AG04450 (cell line): Measurements from ENCODE around the gene SPATA12. TPM values are rescaled to one million over a fixed set of nuclear protein-coding genes. Genes with fewer than 3 reads are reported as not detected.

ENCODE experiments used
- CTCF ChIA-PET: fragments of 300-600, 350-600 bp; formaldehyde crosslinking; extraction: SDS; loops from one replicate; lab custom pipeline; 2022; ENCODE audit warnings: antibody characterized with exemption, inconsistent platforms; lab: Charles Lee
- POLR2A ChIA-PET: fragments of 350-600 bp; formaldehyde crosslinking; extraction: SDS; loops from one replicate; lab custom pipeline; 2021; ENCODE audit warnings: antibody characterized with exemption, inconsistent platforms; lab: Yijun Ruan, JAX
- DNase-seq: peaks from one replicate; pipeline ENCODE4 v3.0.0-alpha.2; 2011; ENCODE audit warnings: low read depth, low spot score
- H3K27ac ChIP-seq: one replicate; pipeline ENCODE4 v1.5.1; 2012; ENCODE audit warnings: low read depth, low read length, control low read depth
- H3K27me3 ChIP-seq: one replicate; pipeline ENCODE4 v1.6.0; 2012; ENCODE audit warnings: low read length; ENCODE audit not compliant: control insufficient read depth, insufficient read depth
- H3K4me3 ChIP-seq: 2 replicates; pipeline ENCODE4 v1.5.1; 2011; ENCODE audit warnings: mild to moderate bottlenecking, low read depth, low read length, control low read depth
- H3K9me3 ChIP-seq: 2 replicates; pipeline ENCODE4 v1.5.1; 2012; ENCODE audit warnings: low read length; ENCODE audit not compliant: control insufficient read depth, insufficient read depth
- CTCF ChIP-seq: IDR thresholded peaks from 2 replicates; pipeline ENCODE4 v1.5.1; 2011; ENCODE audit warnings: low read depth, low read length, control low read depth, inconsistent platforms
- polyA plus RNA-seq: library from polyadenylated mRNA; depleted of rRNA; stranded (reverse); fragments of >200 nt; gene quantifications from 2 replicates; pipeline ENCODE4 v1.2.3, GENCODE V29; 2011

The SPATA12 gene
- polyA plus RNA-seq, 1 experiment, result not detected

GRCh38 chr3:57108684-57109083, 48.2 kb downstream of the SPATA12 start:
- ChIA-PET POLR2A (no interaction called here), CTCF (no interaction called here)
- no peak for TF ChIP-seq CTCF
- Histone ChIP-seq H3K27me3 (peaks cover 3% of the 10 kb centered on the region), H3K27ac (no peak overlapping the region), H3K9me3 (no peaks in the 10 kb centered on the region), H3K4me3 (no peak overlapping the region)
- no peak for DNase-seq

GRCh38 chr3:57109437-57110199, 49.2 kb downstream of the SPATA12 start:
- POLR2A ChIA-PET, result no interaction called here
- no peak for DNase-seq
- CTCF ChIA-PET, result interaction anchor here (0.6 to 1.0 kb wide), 2 partner anchors 87 to 112 kb away, joined by 3 to 6 read pairs; no protein-coding TSS in a partner anchor
- H3K27ac ChIP-seq, result no peak overlapping the region
- no peak for TF ChIP-seq CTCF
- no peaks in the 10 kb centered on the region for H3K9me3 ChIP-seq
- peaks cover 3% of the 10 kb centered on the region for H3K27me3 ChIP-seq
- no peak overlapping the region for H3K4me3 ChIP-seq

DNA sequence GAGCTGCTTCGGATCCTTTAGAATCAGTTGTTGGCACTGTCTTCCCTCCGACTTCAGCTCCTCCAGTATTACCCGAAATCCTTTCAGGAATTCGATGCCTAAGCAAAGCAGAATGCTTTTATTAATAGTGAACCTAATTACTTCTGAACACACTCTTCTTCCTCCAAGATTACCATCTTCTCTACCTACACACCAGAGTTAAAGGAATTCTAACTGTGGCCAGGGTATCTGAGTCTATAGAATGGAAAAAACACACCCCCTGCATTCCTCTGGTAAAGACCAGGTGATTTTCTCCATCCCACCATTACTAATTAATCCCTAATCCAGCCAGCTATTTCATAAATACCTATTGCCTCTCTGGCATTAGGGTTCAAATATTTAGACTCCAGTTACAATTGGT, 49.8 kb downstream of the SPATA12 start:
- TF ChIP-seq CTCF, result no peak
- no peak for DNase-seq

DNA sequence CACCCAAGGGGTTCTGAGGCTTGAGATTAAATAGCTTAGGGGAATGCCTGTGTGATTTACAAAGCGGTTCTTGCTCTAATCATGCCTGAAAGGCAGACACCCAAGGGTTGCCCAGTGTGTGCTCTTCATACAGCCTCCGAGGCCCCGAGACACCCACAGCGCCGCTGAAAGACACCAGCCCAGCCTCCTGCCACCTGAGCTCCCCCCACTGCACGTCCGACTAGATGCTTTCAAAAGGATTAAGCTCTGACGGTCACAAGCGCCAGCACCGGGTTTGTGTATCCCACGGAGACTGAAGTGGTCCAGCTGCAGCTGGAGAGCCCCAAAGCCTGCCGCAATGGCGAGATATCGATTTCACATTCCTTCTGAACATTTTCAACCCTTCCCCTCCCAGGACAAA, 50.3 kb downstream of the SPATA12 start:
- no peak for DNase-seq
- Histone ChIP-seq H3K4me3 (no peak overlapping the region), H3K27ac (no peak overlapping the region), H3K27me3 (peaks cover 3% of the 10 kb centered on the region), H3K9me3 (no peaks in the 10 kb centered on the region)
- no peak for TF ChIP-seq CTCF
- ChIA-PET CTCF (interaction anchor here (0.8 to 1.0 kb wide), 2 partner anchors 11 to 111 kb away, joined by 3 read pairs; no protein-coding TSS in a partner anchor), POLR2A (no interaction called here)

More for the DNA sequence above, 49.8 kb downstream of the SPATA12 start:
- H3K27me3 ChIP-seq, result peaks cover 3% of the 10 kb centered on the region
- H3K4me3 ChIP-seq, result no peak overlapping the region
- no peaks in the 10 kb centered on the region for H3K9me3 ChIP-seq
- POLR2A ChIA-PET, result no interaction called here
- no peak overlapping the region for H3K27ac ChIP-seq
- CTCF ChIA-PET, result interaction anchor here (0.6 to 1.0 kb wide), 2 partner anchors 86 to 112 kb away, joined by 3 to 6 read pairs; no protein-coding TSS in a partner anchor

DNA sequence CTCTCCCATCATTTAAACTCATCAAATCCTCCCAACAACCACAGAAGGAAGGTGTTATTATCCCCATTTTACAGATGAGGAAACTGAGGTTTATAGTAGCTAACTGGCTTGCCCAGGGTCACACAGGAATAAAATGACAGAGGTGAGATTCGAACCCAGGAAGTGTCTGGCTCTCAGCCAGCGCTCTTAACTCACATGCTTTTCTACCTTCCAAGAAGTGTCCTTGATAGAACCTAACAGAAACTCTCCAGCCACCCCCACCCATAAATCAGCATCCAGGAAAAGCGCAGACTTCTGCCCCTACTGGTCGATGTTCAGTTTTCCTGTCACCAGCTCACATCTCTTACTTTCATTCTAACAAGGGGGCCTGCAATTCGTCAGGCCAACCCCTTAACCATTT, 51.7 kb downstream of the SPATA12 start:
- H3K4me3 ChIP-seq, result no peak overlapping the region
- ChIA-PET CTCF (interaction anchor here (0.8 kb wide), 1 partner anchor 13 kb away, joined by 4 read pairs; no protein-coding TSS in a partner anchor), POLR2A (no interaction called here)
- H3K27me3 ChIP-seq, result peaks cover 3% of the 10 kb centered on the region
- peak; percentile 15; the same call in 1 of the 2 replicates for TF ChIP-seq CTCF
- H3K27ac ChIP-seq, result no peak overlapping the region
- H3K9me3 ChIP-seq, result no peaks in the 10 kb centered on the region
- no peak for DNase-seq
